Keratinocyte (primary cell): ENCODE data around the gene SMIM30. TPM values are rescaled to one million over a fixed set of nuclear protein-coding genes. Genes with fewer than 3 reads are reported as not detected.

Source experiments
- DNase-seq: peaks from one replicate; pipeline ENCODE4 v3.0.0-alpha.2; 2011; ENCODE audit warnings: low read depth, missing footprints, low spot score
- FAIRE-seq: peaks from 2 replicates; lab custom pipeline; 2011; peaks lifted over from hg19 to GRCh38; lab: Jason Lieb, UNC
- H2AFZ ChIP-seq: 2 replicates; pipeline ENCODE4 v1.6.0; 2012; ENCODE audit warnings: low read length, control low read depth, inconsistent platforms; ENCODE audit not compliant: control insufficient read depth
- H3K27ac ChIP-seq: 2 replicates; pipeline ENCODE4 v1.5.1; 2011; ENCODE audit warnings: low read length; ENCODE audit not compliant: control insufficient read depth, insufficient read depth
- H3K27me3 ChIP-seq: 3 replicates; pipeline ENCODE4 v1.6.0; 2011; ENCODE audit warnings: low read length; ENCODE audit not compliant: control insufficient read depth, insufficient read depth; ENCODE audit errors: extremely low read depth
- H3K36me3 ChIP-seq, 2 experiments: 2 replicates in 1 of 2; 3 replicates in 1 of 2; pipeline ENCODE4 v1.5.1; 2011; ENCODE audit warnings: low read length in 2 of 2, mild to moderate bottlenecking in 1 of 2; ENCODE audit not compliant: control insufficient read depth in 2 of 2, insufficient read depth in 2 of 2; ENCODE audit errors: extremely low read depth in 1 of 2
- H3K4me1 ChIP-seq: 3 replicates; pipeline ENCODE4 v1.5.1; 2011; ENCODE audit warnings: low read length; ENCODE audit not compliant: control insufficient read depth, insufficient read depth; ENCODE audit errors: extremely low read depth
- H3K4me2 ChIP-seq: 3 replicates; pipeline ENCODE4 v1.6.0; 2011; ENCODE audit warnings: low read depth, low read length; ENCODE audit not compliant: control insufficient read depth, insufficient read depth; ENCODE audit errors: extremely low read depth
- H3K4me3 ChIP-seq, 3 experiments: fragments of 200-600 bp in 1 of 3; sonication (generic) in 1 of 3; 2 replicates in 2 of 3; 3 replicates in 1 of 3; pipeline ENCODE4 v1.5.1; 2011 to 2016; ENCODE audit warnings: low read length in 3 of 3, mild to moderate bottlenecking in 3 of 3, control low read depth in 2 of 3, inconsistent platforms in 1 of 3, low read depth in 1 of 3, mixed read lengths in 1 of 3, mixed run types in 1 of 3, moderate library complexity in 1 of 3; ENCODE audit not compliant: control insufficient read depth in 2 of 3, insufficient read depth in 2 of 3; ENCODE audit errors: extremely low read depth in 1 of 3
- H3K79me2 ChIP-seq: 2 replicates; pipeline ENCODE4 v1.6.0; 2012; ENCODE audit warnings: low read length; ENCODE audit not compliant: control insufficient read depth, insufficient read depth
- H3K9ac ChIP-seq: 3 replicates; pipeline ENCODE4 v1.6.0; 2011; ENCODE audit warnings: low read length; ENCODE audit not compliant: control insufficient read depth, insufficient read depth; ENCODE audit errors: extremely low read depth
- H3K9me1 ChIP-seq: 3 replicates; pipeline ENCODE4 v1.6.0; 2011; ENCODE audit warnings: low read length; ENCODE audit not compliant: control insufficient read depth, insufficient read depth; ENCODE audit errors: extremely low read depth
- H3K9me3 ChIP-seq: 2 replicates; pipeline ENCODE4 v1.5.1; 2012; ENCODE audit warnings: low read depth, low read length; ENCODE audit not compliant: control insufficient read depth
- H4K20me1 ChIP-seq: 3 replicates; pipeline ENCODE4 v1.6.0; 2011; ENCODE audit warnings: low read length; ENCODE audit not compliant: control insufficient read depth, insufficient read depth; ENCODE audit errors: extremely low read depth
- CTCF ChIP-seq, 3 experiments: IDR thresholded peaks in 1 of 3; conservative IDR thresholded peaks in 1 of 3; optimal IDR thresholded peaks in 1 of 3; 2 replicates in 2 of 3; 3 replicates in 1 of 3; pipeline versions ENCODE3 to v1.5.1; 2011; ENCODE audit warnings: low read length in 3 of 3, mild to moderate bottlenecking in 3 of 3, moderate library complexity in 2 of 3, control low read depth in 1 of 3, inconsistent platforms in 1 of 3; ENCODE audit not compliant: insufficient read depth in 2 of 3; ENCODE audit errors: extremely low read depth in 1 of 3
- EZH2 ChIP-seq: IDR thresholded peaks from one replicate; pipeline ENCODE4 v1.6.1; 2012; ENCODE audit warnings: inconsistent platforms, mild to moderate bottlenecking, low read length, moderate library complexity
- dilution Hi-C: fragments of 300-500 bp; cut with MboI; formaldehyde crosslinking; loops from one replicate; pipeline ENCODE4 v1.7.0; 2020; ENCODE audit warnings: low sequenced_read_pairs; ENCODE audit not compliant: extremely low pct_ligation_motif_present
- polyA plus RNA-seq, 5 experiments: library from polyadenylated mRNA; depleted of rRNA in 3 of 5; stranded (reverse) in 3 of 5; stranded (forward) in 1 of 5; unstranded in 1 of 5; fragments of >200 nt; gene quantifications; 1 replicate in 1 of 5; 2 replicates in 3 of 5; 3 replicates in 1 of 5; pipeline versions ENCODE4 v1.2.1 to v1.2.3, GENCODE V29; 2011 to 2012; ENCODE audit warnings: missing spikeins in 2 of 5, low read depth in 1 of 5, low replicate concordance in 1 of 5

Gene SMIM30
- polyA plus RNA-seq, 1 donor (not counting 4 experiments of a cell fraction or from before 2014, with no cell fraction given), result 94.5 TPM

GRCh38 chr7:113109718-113110117 is 8.6 kb downstream of the SMIM30 start:
- H3K79me2 ChIP-seq, result no peaks in the 10 kb centered on the region
- TF ChIP-seq CTCF (optimal IDR thresholded peaks at IDR 0.05 in 1 of 3, IDR thresholded peaks at IDR 0.05 in 1 of 3, conservative IDR thresholded peaks at IDR 0.05 in 1 of 3; ENCODE audit: extremely low read depth in 1 of 3, insufficient read depth in 2 of 3, low read length in 3 of 3) (no peak), EZH2 (no peak)
- H2AFZ ChIP-seq, result peak overlapping the region; percentile 23
- no peak overlapping the region for H3K27ac ChIP-seq
- H4K20me1 ChIP-seq, result no peaks in the 10 kb centered on the region
- H3K9me3 ChIP-seq, result no peaks in the 10 kb centered on the region
- no peak overlapping the region for H3K9ac ChIP-seq
- H3K9me1 ChIP-seq, result no peaks in the 10 kb centered on the region
- dilution Hi-C loops, result no loop called here
- H3K4me1 ChIP-seq, result no peaks in the 10 kb centered on the region
- DNase-seq (no peak), FAIRE-seq (peak; percentile 29)
- no peaks in the 10 kb centered on the region for H3K27me3 ChIP-seq
- H3K4me2 ChIP-seq, result no peak overlapping the region
- peaks cover 0 to 1% of the 10 kb centered on the region in 2 experiments for H3K36me3 ChIP-seq
- H3K4me3 ChIP-seq, result no peak overlapping the region

- dilution Hi-C loops, result no loop called here
- Histone ChIP-seq H3K79me2 (no peaks in the 10 kb centered on the region), H3K9ac (peak overlapping the region; percentile 4), H3K4me1 (peaks cover 14% of the 10 kb centered on the region), H3K9me1 (no peaks in the 10 kb centered on the region), H3K36me3 (no peaks in the 10 kb centered on the region), H3K9me3 (no peaks in the 10 kb centered on the region), H3K4me3 (peak overlapping the region in 2 of 3 experiments; percentile 48 to 63), H2AFZ (peak overlapping the region; percentile 78), H4K20me1 (no peaks in the 10 kb centered on the region), H3K27me3 (no peaks in the 10 kb centered on the region), H3K27ac (peak overlapping the region; percentile 26), H3K4me2 (peak overlapping the region; percentile 82)
- DNase-seq (no peak), FAIRE-seq (peak; percentile 53)
- TF ChIP-seq CTCF (optimal IDR thresholded peaks at IDR 0.05 in 1 of 3, IDR thresholded peaks at IDR 0.05 in 1 of 3, conservative IDR thresholded peaks at IDR 0.05 in 1 of 3; ENCODE audit: extremely low read depth in 1 of 3, insufficient read depth in 2 of 3, low read length in 3 of 3), result no peak
- TF ChIP-seq EZH2, result no peak
Observed at GRCh38 chr7:113100121-113100603, 18.2 kb downstream of the SMIM30 start.
